Epidermal melanocyte (primary cell): ENCODE data around the gene SMAGP.

Experiments
- DNase-seq: peaks from one replicate; pipeline ENCODE4 v3.0.0; 2011; ENCODE audit warnings: low spot score; ENCODE audit not compliant: insufficient read length

SMAGP gene

GRCh38 chr12:51197736-51198567, 72.3 kb downstream of the SMAGP start:
- DNase-seq, result no peak

DNA sequence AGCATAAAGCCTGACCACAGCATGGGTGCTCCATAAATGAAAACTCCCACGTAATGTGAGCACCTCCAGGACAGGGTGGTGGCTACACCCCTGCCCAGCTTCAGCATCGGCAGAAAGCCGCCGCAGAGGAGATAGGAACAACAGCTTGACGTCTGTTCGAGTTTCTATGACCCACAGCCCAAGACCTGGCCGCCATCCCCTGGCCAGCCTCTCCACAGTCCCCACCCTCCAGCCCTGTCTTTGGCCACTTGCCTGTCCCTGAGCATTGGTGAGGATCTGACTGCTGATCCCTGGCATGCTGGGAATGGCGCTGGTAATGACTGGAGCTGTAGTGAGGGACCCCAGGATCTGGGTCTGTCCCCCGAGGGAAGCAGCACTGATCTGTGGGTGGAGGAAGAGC, 73.7 kb downstream of the SMAGP start:
- no peak for DNase-seq

DNA sequence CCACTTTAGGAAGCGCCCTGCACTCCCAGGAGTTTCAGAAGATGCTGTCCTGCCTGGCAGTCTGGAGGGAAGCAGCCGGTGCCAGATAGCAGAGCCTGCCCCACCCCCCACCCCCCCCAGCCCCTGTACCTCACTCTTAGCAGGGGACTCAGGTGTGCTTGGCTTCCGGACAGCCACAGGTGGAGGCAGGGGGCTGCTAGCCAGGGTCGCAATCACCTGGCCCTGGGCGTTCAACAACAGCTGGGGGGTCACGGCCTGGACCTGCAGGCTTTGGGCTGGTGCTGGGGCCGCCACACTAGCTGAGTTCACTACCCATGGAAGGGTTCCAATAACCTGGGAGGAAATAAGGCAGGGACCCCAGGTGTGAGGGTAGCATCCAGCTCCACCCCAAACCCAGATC, 74.4 kb downstream of the SMAGP start:
- no peak for DNase-seq
